ENCODE results near the gene PTDSS2. TPM values are rescaled to one million over a fixed set of nuclear protein-coding genes. Genes with fewer than 3 reads are reported as not detected.

PTDSS2 gene
- total and polyA plus RNA-seq, 9 of the 15 experiments (the other 6 are each of a cell fraction or from before 2014, with no cell fraction given) = 0.45 to 53.9 (median 17.2) TPM

- TF ChIP-seq ZNF133 (CRISPR knock-in tag; IDR thresholded peaks at IDR 0.05) (no peak), ILK (tag; IDR thresholded peaks at IDR 0.05; ENCODE audit: borderline replicate concordance, low read depth) (no peak), ZNF174 (CRISPR knock-in tag; IDR thresholded peaks at IDR 0.05) (no peak), POLR2AphosphoS5 (IDR thresholded peaks at IDR 0.05; ENCODE audit: control insufficient read depth, insufficient read depth, low read depth, low read length) (peak; percentile 63), NFIC (IDR thresholded peaks at IDR 0.05) (no peak), TAF7 (tag; IDR thresholded peaks at IDR 0.05) (no peak), PHF21A (IDR thresholded peaks at IDR 0.05; ENCODE audit: borderline replicate concordance, low read depth) (no peak), ZNF124 (CRISPR knock-in tag; IDR thresholded peaks at IDR 0.05) (no peak), ZNF77 (CRISPR knock-in tag; IDR thresholded peaks at IDR 0.05) (no peak), ZBTB34 (CRISPR knock-in tag; IDR thresholded peaks at IDR 0.05) (no peak), CREB5 (CRISPR knock-in tag; IDR thresholded peaks at IDR 0.05) (no peak), ZFP30 (CRISPR knock-in tag; IDR thresholded peaks at IDR 0.05; ENCODE audit: borderline replicate concordance) (no peak), ZFPM2 (CRISPR knock-in tag; IDR thresholded peaks at IDR 0.05) (no peak), SP1 (CRISPR knock-in tag; IDR thresholded peaks at IDR 0.05) (no peak), STAT5A (IDR thresholded peaks at IDR 0.05; ENCODE audit: borderline replicate concordance, low read length) (no peak), ZNF699 (CRISPR knock-in tag; IDR thresholded peaks at IDR 0.05; ENCODE audit: insufficient replicate concordance) (no peak), ZBTB49 (CRISPR knock-in tag; IDR thresholded peaks at IDR 0.05; ENCODE audit: borderline replicate concordance) (no peak), SMARCA4 (IDR thresholded peaks at IDR 0.05) (no peak), SNRNP70 (optimal IDR thresholded peaks at IDR 0.05; ENCODE audit: low read depth, low read length) (no peak), TOE1 (IDR thresholded peaks at IDR 0.05; ENCODE audit: borderline replicate concordance) (no peak), TOE1 (CRISPR knock-in tag; IDR thresholded peaks at IDR 0.05; ENCODE audit: borderline replicate concordance, low read depth) (no peak), MEIS2 (IDR thresholded peaks at IDR 0.05; ENCODE audit: partially characterized antibody) (peak; percentile 55), IFI16 (CRISPR knock-in tag; IDR thresholded peaks at IDR 0.05) (no peak)
- TF ChIP-seq, protein P1, sequence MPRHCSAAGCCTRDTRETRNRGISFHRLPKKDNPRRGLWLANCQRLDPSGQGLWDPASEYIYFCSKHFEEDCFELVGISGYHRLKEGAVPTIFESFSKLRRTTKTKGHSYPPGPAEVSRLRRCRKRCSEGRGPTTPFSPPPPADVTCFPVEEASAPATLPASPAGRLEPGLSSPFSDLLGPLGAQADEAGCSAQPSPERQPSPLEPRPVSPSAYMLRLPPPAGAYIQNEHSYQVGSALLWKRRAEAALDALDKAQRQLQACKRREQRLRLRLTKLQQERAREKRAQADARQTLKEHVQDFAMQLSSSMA (CRISPR knock-in tag; IDR thresholded peaks at IDR 0.05) = no peak
Measured at GRCh38 chr11:535519-536454, 85.7 kb downstream of the PTDSS2 start, which contains the start of gene HRAS (continued).
